GM18861 (cell line): ENCODE measurements around the gene TSHZ1.
"Not testable (repeated sequence)": the region's sequence is repeated elsewhere in the genome, so short reads cannot be mapped to it uniquely, and the experiment has no call there.

Experiments used
- ATAC-seq: cut with Tn5 transposase; IDR thresholded peaks from one replicate; pipeline ENCODE4 v1.9.1; 2021; ENCODE audit not compliant: unreplicated experiment

The TSHZ1 gene

GRCh38 chr18:75291460-75291859 is 80.9 kb downstream of the TSHZ1 start:
- no peak for ATAC-seq

GRCh38 chr18:75293591-75293990 is 83.0 kb downstream of the TSHZ1 start:
- ATAC-seq: no peak

- no peak for ATAC-seq
Measured at GRCh38 chr18:75297731-75298130, 87.1 kb downstream of the TSHZ1 start.

GRCh38 chr18:75304678-75305557 is 94.3 kb downstream of the TSHZ1 start:
- no peak for ATAC-seq

- ATAC-seq: no peak
Measured at GRCh38 chr18:75305984-75306383, 95.4 kb downstream of the TSHZ1 start.

GRCh38 chr18:75307530-75307929 is 96.9 kb downstream of the TSHZ1 start:
- ATAC-seq: no peak

GRCh38 chr18:75309564-75309963 is 99.0 kb downstream of the TSHZ1 start:
- no peak for ATAC-seq

GRCh38 chr18:75314117-75314516 is 103.5 kb downstream of the TSHZ1 start:
- no peak for ATAC-seq

GRCh38 chr18:75314606-75315005 is 104.0 kb downstream of the TSHZ1 start:
- ATAC-seq: no peak

- no peak for ATAC-seq
Measured at GRCh38 chr18:75316223-75316622, 105.6 kb downstream of the TSHZ1 start.

GRCh38 chr18:75316826-75317225 is 106.2 kb downstream of the TSHZ1 start:
- ATAC-seq: no peak

- no peak for ATAC-seq
Measured at GRCh38 chr18:75317300-75317699, 106.7 kb downstream of the TSHZ1 start.

GRCh38 chr18:75317703-75318102 is 107.1 kb downstream of the TSHZ1 start:
- no peak for ATAC-seq

- no peak for ATAC-seq
Measured at GRCh38 chr18:75319905-75320304, 109.3 kb downstream of the TSHZ1 start.

- no peak for ATAC-seq
Measured at GRCh38 chr18:75320506-75320905, 109.9 kb downstream of the TSHZ1 start.

GRCh38 chr18:75321431-75321830 is 110.8 kb downstream of the TSHZ1 start:
- ATAC-seq: no peak

- no peak for ATAC-seq
Measured at GRCh38 chr18:75322206-75322605, 111.6 kb downstream of the TSHZ1 start.

GRCh38 chr18:75323821-75324585 is 113.4 kb downstream of the TSHZ1 start:
- ATAC-seq: no peak

- ATAC-seq: no peak
Measured at GRCh38 chr18:75324686-75325257, 114.2 kb downstream of the TSHZ1 start.

GRCh38 chr18:75329753-75330152 is 119.2 kb downstream of the TSHZ1 start:
- not testable (repeated sequence) for ATAC-seq

GRCh38 chr18:75330308-75330707 is 119.7 kb downstream of the TSHZ1 start:
- ATAC-seq: no peak

GRCh38 chr18:75334869-75335268 is 124.3 kb downstream of the TSHZ1 start:
- no peak for ATAC-seq
